Sigmoid colon (tissue), 7 donors: Measurements from ENCODE around the gene DCUN1D2. TPM values are rescaled to one million over a fixed set of nuclear protein-coding genes. Genes with fewer than 3 reads are reported as not detected.

Experiments
- DNase-seq: peaks from one replicate; pipeline ENCODE4 v3.0.0-alpha.2; 2019
- H3K27ac ChIP-seq, 4 donors: fragments of 200-600 bp; sonication (generic); one replicate each; pipeline ENCODE4 v1.5.1; 2016 to 2019; ENCODE audit warnings: mild to moderate bottlenecking in 1 of 4
- H3K27me3 ChIP-seq, 3 donors: fragments of 200-600 bp; sonication (generic); one replicate each; pipeline ENCODE4 v1.5.1; 2019; ENCODE audit warnings: mild to moderate bottlenecking in 1 of 3
- H3K36me3 ChIP-seq, 4 donors: fragments of 200-600 bp; sonication (generic); one replicate each; pipeline ENCODE4 v1.5.1; 2016 to 2019
- H3K4me1 ChIP-seq, 4 donors: fragments of 200-600 bp; sonication (generic); one replicate each; pipeline ENCODE4 v1.5.1; 2017 to 2019
- H3K4me3 ChIP-seq, 4 donors: fragments of 200-600 bp; sonication (generic); one replicate each; pipeline ENCODE4 v1.5.1; 2017 to 2019; ENCODE audit warnings: mild to moderate bottlenecking in 2 of 4, moderate library complexity in 1 of 4
- H3K9me3 ChIP-seq, 4 donors: fragments of 200-600 bp in 3 of 4; sonication (generic) in 3 of 4; one replicate each; pipeline versions ENCODE4 v1.5.1 to v1.6.1; 2013 to 2019
- CTCF ChIP-seq, 4 experiments: fragments of 450-650 bp in 3 of 4; fragments of 200-600 bp in 1 of 4; IDR thresholded peaks; one replicate each; pipeline ENCODE4 v1.5.1; 2016 to 2019; ENCODE audit warnings: antibody characterized with exemption in 4 of 4, mild to moderate bottlenecking in 3 of 4, moderate library complexity in 2 of 4
- EP300 ChIP-seq, 4 donors: sonication (generic); formaldehyde crosslinking; IDR thresholded peaks; one replicate each; pipeline ENCODE4 v1.6.1; 2017; ENCODE audit warnings: antibody characterized with exemption in 4 of 4
- POLR2A ChIP-seq, 2 donors: fragments of 450-650 bp; IDR thresholded peaks; one replicate each; pipeline ENCODE4 v1.6.1; 2016; ENCODE audit warnings: antibody characterized with exemption in 2 of 2, mild to moderate bottlenecking in 2 of 2, moderate library complexity in 2 of 2
- POLR2AphosphoS5 ChIP-seq, 4 donors: sonication (generic); formaldehyde crosslinking; IDR thresholded peaks; one replicate each; pipeline ENCODE4 v1.6.1; 2017; ENCODE audit warnings: antibody characterized with exemption in 4 of 4
- WGBS, 2 donors: extraction: QIAGEN DNeasy Blood & Tissue Kit; methylation state at CpG; one replicate each; pipeline ENCODE4 v1.1.7; 2013; 5-methylcytosine and 5-hydroxymethylcytosine counted together
- intact Hi-C: fragments of 100-400 bp; cut with DNase I; formaldehyde crosslinking; loops from one replicate; pipeline ENCODE4 v1.15.1; 2023
- polyA plus RNA-seq, 3 donors: library from polyadenylated mRNA; stranded (reverse); fragments of 200-250 nt; gene quantifications; one replicate each; pipeline ENCODE4 v1.2.3, GENCODE V29; 2013
- total RNA-seq, 4 donors: library from RNA; depleted of rRNA; stranded (reverse); fragments of >200 nt; gene quantifications; one replicate each; pipeline ENCODE4 v1.1.0, GENCODE V29; 2016
- donor health status: healthy with polysubstance abuse.
- donor health status: Bipolar disorder and iron deficiency.
- donor health status: healthy.

The DCUN1D2 gene
- total and polyA plus RNA-seq, 7 donors = 6.6 to 33.0 (median 20.6) TPM

GRCh38 chr13:113449693-113450347, 40.7 kb downstream of the DCUN1D2 start:
- peak overlapping the region in 1 of 4 donors; percentile 44 for H3K27ac ChIP-seq
- no peaks in the 10 kb centered on the region for H3K27me3 ChIP-seq
- no peaks in the 10 kb centered on the region for H3K36me3 ChIP-seq
- DNase-seq = peak; percentile 37
- peak overlapping the region in 1 of 4 donors; percentile 20 for H3K4me3 ChIP-seq
- peaks cover 0 to 20% (median 18%) of the 10 kb centered on the region in 4 donors for H3K4me1 ChIP-seq
- TF ChIP-seq POLR2A (IDR thresholded peaks at IDR 0.05) (no peak), EP300 (IDR thresholded peaks at IDR 0.05) (no peak), POLR2AphosphoS5 (IDR thresholded peaks at IDR 0.05) (no peak), CTCF (IDR thresholded peaks at IDR 0.05) (no peak)
- no peaks in the 10 kb centered on the region for H3K9me3 ChIP-seq
- intact Hi-C loops = no loop called here
- WGBS, 2 donors = 49 to 82% methylated on average over 13 of the region's 13 CpGs

GRCh38 chr13:113448885-113449692, 41.4 kb downstream of the DCUN1D2 start:
- H3K27ac ChIP-seq = peak overlapping the region in 1 of 4 donors; percentile 44

GRCh38 chr13:113448545-113448884, 42.0 kb downstream of the DCUN1D2 start:
- Histone ChIP-seq H3K9me3 (no peaks in the 10 kb centered on the region), H3K4me1 (peaks cover 0 to 7% (median 5%) of the 10 kb centered on the region in 4 donors), H3K27ac (peak overlapping the region in 1 of 4 donors; percentile 44), H3K27me3 (no peaks in the 10 kb centered on the region), H3K36me3 (no peaks in the 10 kb centered on the region), H3K4me3 (no peak overlapping the region)
- TF ChIP-seq CTCF (IDR thresholded peaks at IDR 0.05) (no peak), POLR2A (IDR thresholded peaks at IDR 0.05) (no peak), EP300 (IDR thresholded peaks at IDR 0.05) (no peak), POLR2AphosphoS5 (IDR thresholded peaks at IDR 0.05) (no peak)
- intact Hi-C loops = no loop called here
- peak; percentile 44 for DNase-seq
- WGBS, 2 donors = 29 to 55% methylated on average over 6 of the region's 6 CpGs

More at GRCh38 chr13:113448885-113449692, 41.4 kb downstream of the DCUN1D2 start:
- WGBS, 2 donors = 16 to 67% methylated on average over 29 of the region's 29 CpGs
- H3K27me3 ChIP-seq = no peaks in the 10 kb centered on the region
- no peaks in the 10 kb centered on the region for H3K36me3 ChIP-seq
- DNase-seq = peak; percentile 61
- no peaks in the 10 kb centered on the region for H3K9me3 ChIP-seq
- TF ChIP-seq POLR2A (IDR thresholded peaks at IDR 0.05) = no peak
- TF ChIP-seq EP300 (IDR thresholded peaks at IDR 0.05) = no peak
- no peak for TF ChIP-seq CTCF (IDR thresholded peaks at IDR 0.05)
- TF ChIP-seq POLR2AphosphoS5 (IDR thresholded peaks at IDR 0.05) = no peak
- H3K4me3 ChIP-seq = peak overlapping the region in 1 of 4 donors; percentile 20
- H3K4me1 ChIP-seq = peaks cover 0 to 13% (median 11%) of the 10 kb centered on the region in 4 donors
- intact Hi-C loops = no loop called here

- Histone ChIP-seq H3K4me1 (no peaks in the 10 kb centered on the region), H3K9me3 (no peaks in the 10 kb centered on the region), H3K36me3 (no peaks in the 10 kb centered on the region), H3K27me3 (no peaks in the 10 kb centered on the region), H3K4me3 (no peak overlapping the region), H3K27ac (no peak overlapping the region)
- WGBS, 2 donors = 92 to 94% methylated on average over 6 of the region's 6 CpGs
- DNase-seq = peak; percentile 24
- intact Hi-C loops = no loop called here
- TF ChIP-seq POLR2A (IDR thresholded peaks at IDR 0.05) = no peak
- no peak for TF ChIP-seq EP300 (IDR thresholded peaks at IDR 0.05)
- no peak for TF ChIP-seq CTCF (IDR thresholded peaks at IDR 0.05)
- no peak for TF ChIP-seq POLR2AphosphoS5 (IDR thresholded peaks at IDR 0.05)
Measured at GRCh38 chr13:113447596-113447995, 42.9 kb downstream of the DCUN1D2 start.
